Esophagus squamous epithelium (tissue), 5 donors: ENCODE measurements around the gene LRRC25. TPM values are rescaled to one million over a fixed set of nuclear protein-coding genes. Genes with fewer than 3 reads are reported as not detected.

Experiments
- DNase-seq: peaks from one replicate; lab custom pipeline; 2025; lab: John Stamatoyannopoulos, UW
- H3K27ac ChIP-seq, 4 donors: fragments of 200-600 bp; sonication (generic); one replicate each; pipeline ENCODE4 v1.5.1; 2016 to 2019; ENCODE audit warnings: mild to moderate bottlenecking in 1 of 4
- H3K27me3 ChIP-seq, 4 donors: fragments of 200-600 bp; sonication (generic); 1 replicate in 3 of 4; 2 replicates in 1 of 4; pipeline versions ENCODE4 v1.5.1 to v1.6.0; 2017 to 2021; ENCODE audit warnings: antibody characterized with exemption in 1 of 4
- H3K36me3 ChIP-seq, 3 donors: fragments of 200-600 bp; sonication (generic); one replicate each; pipeline ENCODE4 v1.5.1; 2016 to 2019
- H3K4me1 ChIP-seq, 3 donors: fragments of 200-600 bp; sonication (generic); one replicate each; pipeline ENCODE4 v1.5.1; 2017 to 2019
- H3K4me3 ChIP-seq, 4 donors: fragments of 200-600 bp; sonication (generic); 1 replicate in 3 of 4; 2 replicates in 1 of 4; pipeline ENCODE4 v1.5.1; 2016 to 2019; ENCODE audit warnings: mild to moderate bottlenecking in 2 of 4, moderate library complexity in 1 of 4
- H3K9me3 ChIP-seq, 3 donors: fragments of 200-600 bp; sonication (generic); one replicate each; pipeline ENCODE4 v1.5.1; 2016 to 2019
- CTCF ChIP-seq, 6 experiments: fragments of 450-650 bp in 4 of 6; fragments of 200-600 bp in 2 of 6; sonication (generic) in 2 of 6; IDR thresholded peaks; one replicate each; pipeline ENCODE4 v1.5.1; 2016 to 2019; ENCODE audit warnings: antibody characterized with exemption in 6 of 6, mild to moderate bottlenecking in 4 of 6, moderate library complexity in 4 of 6
- POLR2A ChIP-seq, 4 donors: fragments of 450-650 bp; IDR thresholded peaks; one replicate each; pipeline ENCODE4 v1.6.1; 2017; ENCODE audit warnings: antibody characterized with exemption in 4 of 4, mild to moderate bottlenecking in 4 of 4, moderate library complexity in 3 of 4
- WGBS, 2 donors: methylation state at CpG; one replicate each; pipeline ENCODE4 v1.1.5; 2018; 5-methylcytosine and 5-hydroxymethylcytosine counted together
- intact Hi-C: fragments of 100-400 bp; cut with DNase I; formaldehyde crosslinking; loops from one replicate; pipeline ENCODE4 v1.15.0; 2022
- total RNA-seq, 4 donors: library from RNA; depleted of rRNA; stranded (reverse); fragments of >200 nt; gene quantifications; one replicate each; pipeline ENCODE4 v1.1.0, GENCODE V29; 2016
- donor health status: DM: yes; HTN: yes; CAD: no.

LRRC25 gene
- total RNA-seq, 4 donors from 2014 or later = 0.53 to 10.3 (median 1.9) TPM

DNA sequence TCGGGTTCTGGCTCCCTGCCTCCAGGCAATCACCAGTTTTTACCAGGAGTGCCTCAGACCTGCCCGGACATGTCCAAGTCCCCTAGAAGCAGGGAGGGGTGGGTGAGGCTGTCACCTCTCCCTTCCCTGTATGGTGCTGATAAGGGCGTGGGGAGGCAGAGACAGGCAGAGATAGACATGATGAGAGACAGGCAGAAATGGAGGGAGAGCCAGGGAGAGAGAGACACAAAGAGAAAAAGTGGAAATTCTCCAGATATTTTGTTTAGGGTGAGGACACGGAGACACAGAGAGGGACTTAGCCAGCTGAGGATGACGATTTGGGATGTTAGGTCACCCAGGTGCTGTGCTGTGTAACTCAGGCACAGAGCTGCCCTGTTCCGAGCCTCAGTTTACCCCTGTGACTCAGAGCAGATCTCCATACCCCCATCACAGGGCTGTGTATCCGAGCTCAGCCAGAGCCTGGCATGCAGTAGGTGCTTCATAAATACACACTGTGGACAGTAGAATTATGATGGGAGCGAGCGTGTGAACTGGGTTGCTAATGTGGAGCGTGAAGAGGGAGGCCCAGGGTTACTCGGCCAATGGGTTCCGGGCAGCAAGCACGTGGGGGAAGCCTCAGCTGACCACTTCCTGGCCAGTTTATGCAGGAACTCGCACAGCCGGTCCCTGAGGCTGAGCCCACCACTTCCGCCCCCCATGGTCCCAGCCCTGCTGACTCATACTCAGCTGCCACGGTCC, 23.4 kb downstream of the LRRC25 start:
- Histone ChIP-seq H3K27ac (peak overlapping the region; percentile 47 to 83 (median 79)), H3K4me1 (peaks cover 23 to 43% (median 26%) of the 10 kb centered on the region in 3 donors), H3K36me3 (no peaks in the 10 kb centered on the region), H3K9me3 (no peaks in the 10 kb centered on the region), H3K4me3 (peak overlapping the region in 2 of 4 donors; percentile 5 to 10), H3K27me3 (no peaks in the 10 kb centered on the region)
- no peak for TF ChIP-seq POLR2A (IDR thresholded peaks at IDR 0.05)
- no peak for TF ChIP-seq CTCF (IDR thresholded peaks at IDR 0.05)
- intact Hi-C loops = no loop called here
- WGBS, 2 donors = 19 to 23% methylated on average over 8 to 11 of the region's 17 CpGs
- peak; percentile 69 for DNase-seq

DNA sequence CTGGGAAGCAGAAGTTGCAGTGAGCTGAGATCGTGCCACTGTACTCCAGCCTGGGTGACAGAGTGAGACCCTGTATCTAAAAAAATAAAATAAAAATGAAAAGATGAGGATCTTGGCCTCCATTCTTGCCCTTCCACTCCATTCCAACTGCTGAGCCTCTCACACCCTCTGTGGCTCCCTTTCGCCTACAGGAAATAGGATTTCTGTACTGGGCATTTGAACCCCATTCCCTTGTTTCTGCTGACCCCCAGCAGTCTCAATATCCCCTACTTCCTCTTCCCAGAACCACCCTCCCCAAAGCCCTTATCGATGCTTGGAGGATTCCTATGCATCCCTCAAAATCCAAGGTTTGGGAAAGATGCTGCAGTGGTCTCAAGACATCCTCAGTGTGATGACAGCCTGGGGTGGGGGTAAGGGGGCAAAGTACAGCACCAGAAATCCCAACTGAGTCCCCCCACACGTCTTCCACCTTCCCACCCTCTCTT, 24.0 kb downstream of the LRRC25 start:
- intact Hi-C loops = no loop called here
- Histone ChIP-seq H3K9me3 (no peaks in the 10 kb centered on the region), H3K27ac (peak overlapping the region; percentile 47 to 83 (median 79)), H3K36me3 (no peaks in the 10 kb centered on the region), H3K27me3 (no peaks in the 10 kb centered on the region), H3K4me1 (peaks cover 18 to 40% (median 23%) of the 10 kb centered on the region in 3 donors), H3K4me3 (no peak overlapping the region)
- WGBS, 2 donors = 51 to 63% methylated on average over 4 of the region's 4 CpGs
- DNase-seq = no peak
- no peak for TF ChIP-seq CTCF (IDR thresholded peaks at IDR 0.05)
- TF ChIP-seq POLR2A (IDR thresholded peaks at IDR 0.05) = no peak

DNA sequence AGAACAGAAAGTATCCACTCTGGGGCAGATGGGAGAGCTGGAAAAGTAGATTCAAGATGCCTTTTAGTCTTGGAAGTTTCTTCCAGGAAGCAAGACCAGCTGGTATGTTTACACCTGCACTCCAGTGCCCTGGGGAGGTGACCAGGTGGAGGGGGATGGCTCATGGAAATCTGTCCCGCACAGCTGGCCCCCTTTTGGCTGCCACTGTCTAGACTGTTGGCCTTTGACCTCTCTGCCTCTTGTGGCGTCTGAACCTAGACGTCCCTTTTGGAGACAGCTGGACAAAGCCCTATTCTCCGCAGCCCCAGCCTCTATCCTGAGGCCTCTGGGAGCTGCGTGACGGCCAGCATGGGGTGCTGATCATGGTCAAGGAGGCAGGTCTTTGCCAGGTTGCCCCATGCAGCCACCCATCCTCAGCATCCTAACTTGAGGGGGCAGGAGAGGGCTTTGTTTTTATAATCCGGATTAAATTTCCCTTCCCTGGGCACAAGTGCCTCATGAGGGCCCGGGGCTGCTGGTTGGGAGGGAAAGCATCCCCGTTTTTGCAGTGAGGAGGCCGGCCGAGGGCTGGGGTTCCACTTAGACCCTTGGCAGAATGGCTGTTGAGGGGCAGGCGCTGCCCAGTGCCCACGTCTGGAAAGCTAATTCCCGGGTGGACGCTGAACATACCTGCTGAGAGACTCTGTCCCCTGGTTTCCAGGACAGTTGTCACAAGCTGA, 28.8 kb downstream of the LRRC25 start:
- Histone ChIP-seq H3K4me1 (peaks cover 15 to 34% (median 24%) of the 10 kb centered on the region in 3 donors), H3K4me3 (no peak overlapping the region), H3K36me3 (peaks cover 0 to 1% (median 0%) of the 10 kb centered on the region in 3 donors), H3K27ac (no peak overlapping the region), H3K9me3 (no peaks in the 10 kb centered on the region), H3K27me3 (no peaks in the 10 kb centered on the region)
- TF ChIP-seq CTCF (IDR thresholded peaks at IDR 0.05) = no peak
- TF ChIP-seq POLR2A (IDR thresholded peaks at IDR 0.05) = no peak
- no peak for DNase-seq
- 95 to 100% methylated on average over 1 to 5 of the region's 15 CpGs for WGBS, 2 donors
- intact Hi-C loops = no loop called here

- H3K4me1 ChIP-seq = peaks cover 10 to 22% (median 19%) of the 10 kb centered on the region in 3 donors
- H3K4me3 ChIP-seq = no peak overlapping the region
- no peaks in the 10 kb centered on the region for H3K27me3 ChIP-seq
- TF ChIP-seq CTCF (IDR thresholded peaks at IDR 0.05) = no peak
- no peak for TF ChIP-seq POLR2A (IDR thresholded peaks at IDR 0.05)
- WGBS, 2 donors = 72 to 73% methylated on average over 2 of the region's 2 CpGs
- no peaks in the 10 kb centered on the region for H3K9me3 ChIP-seq
- intact Hi-C loops = no loop called here
- peaks cover 0 to 22% (median 0%) of the 10 kb centered on the region in 3 donors for H3K36me3 ChIP-seq
- H3K27ac ChIP-seq = peak overlapping the region; percentile 11 to 73 (median 70)
- no peak for DNase-seq
These were observed 31.4 kb downstream of the LRRC25 start for GRCh38 chr19:18366021-18366435.
